NCI-H510A treated with DMSO at 0.1 percent for 48 hours (cell line): ENCODE measurements around the gene UMODL1.
A peak's percentile ranks its signal among the peaks of the same experiment; 100 is the strongest.
"Not testable (repeated sequence)": the region's sequence is repeated elsewhere in the genome, so short reads cannot be mapped to it uniquely, and the experiment has no call there.

Experiments used
- DNase-seq: peaks from one replicate; lab custom pipeline; 2025; lab: John Stamatoyannopoulos, UW

UMODL1 gene

DNA sequence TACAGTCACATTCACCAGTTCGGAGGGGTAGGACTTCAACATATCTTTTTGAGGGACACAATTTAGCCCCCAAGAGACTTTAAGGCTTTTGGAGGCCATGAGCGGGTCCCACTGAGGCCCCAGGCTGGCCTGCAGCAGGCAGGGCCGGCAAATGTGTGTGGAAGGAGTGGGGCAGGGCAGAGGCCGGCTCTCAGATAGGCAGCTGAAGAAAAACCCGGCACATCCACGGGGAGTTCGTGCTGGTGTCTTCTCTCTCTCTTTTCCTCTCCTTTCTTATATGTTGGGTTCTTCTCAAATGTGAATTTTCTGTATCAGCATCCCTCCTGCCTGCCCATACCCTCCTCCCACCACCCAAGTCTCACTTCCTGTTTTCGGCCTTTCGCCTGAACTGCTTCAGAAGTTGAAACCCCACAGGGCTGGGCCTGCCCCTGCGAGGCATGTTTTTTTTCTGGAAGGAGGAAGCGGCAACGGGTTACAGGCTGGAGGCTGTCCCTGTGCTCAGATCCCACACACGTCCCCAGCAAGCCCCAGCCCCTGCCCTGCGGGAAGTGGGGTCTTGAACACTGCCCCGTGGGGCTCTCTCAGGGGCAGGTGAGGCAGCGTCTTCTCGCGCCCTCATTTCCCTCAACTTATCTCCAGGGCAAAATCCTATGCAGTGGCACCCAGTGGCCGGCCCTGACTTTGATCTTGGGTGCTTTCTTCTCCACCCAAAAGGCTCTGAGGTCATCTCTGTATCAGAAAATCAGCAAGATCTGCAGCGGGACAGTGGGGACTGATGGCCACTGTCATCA is 9.7 kb upstream of the UMODL1 start:
- DNase-seq = no peak

DNA sequence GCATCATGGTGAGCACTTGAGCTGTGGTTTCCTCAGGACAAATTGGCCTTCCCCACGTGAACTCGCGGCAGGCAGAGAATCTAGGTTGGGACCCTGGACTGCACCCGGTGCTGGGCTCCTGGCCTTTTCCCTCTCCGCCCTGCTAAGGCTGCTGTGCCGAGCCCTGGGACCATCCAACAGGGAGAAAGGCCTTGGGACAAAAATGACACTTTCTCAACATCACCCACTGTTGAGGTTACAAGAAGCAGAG is 9.2 kb upstream of the UMODL1 start:
- no peak for DNase-seq

GRCh38 chr21:42062236-42063022 is 8.7 kb upstream of the UMODL1 start:
- DNase-seq = peak; percentile 45

DNA sequence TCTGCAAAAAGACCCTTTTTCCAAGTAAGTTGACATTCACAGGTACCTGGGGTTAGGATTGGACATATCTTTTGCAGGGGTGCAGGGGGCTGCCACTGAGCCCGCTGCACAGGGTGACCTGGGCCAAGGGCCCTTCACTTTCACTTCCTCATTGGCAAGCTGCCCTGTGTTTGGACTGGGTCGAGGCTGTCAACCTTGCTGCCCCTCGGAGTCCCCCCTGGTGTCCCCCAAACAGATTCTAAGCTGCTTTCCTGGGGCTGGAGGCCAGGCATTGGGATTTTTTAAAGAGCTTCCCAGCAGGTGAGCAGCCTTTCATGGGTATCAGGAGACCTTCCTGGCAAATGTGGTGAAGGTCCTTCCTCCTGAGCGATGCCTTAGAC is 7.9 kb upstream of the UMODL1 start:
- DNase-seq = peak; percentile 57

DNA sequence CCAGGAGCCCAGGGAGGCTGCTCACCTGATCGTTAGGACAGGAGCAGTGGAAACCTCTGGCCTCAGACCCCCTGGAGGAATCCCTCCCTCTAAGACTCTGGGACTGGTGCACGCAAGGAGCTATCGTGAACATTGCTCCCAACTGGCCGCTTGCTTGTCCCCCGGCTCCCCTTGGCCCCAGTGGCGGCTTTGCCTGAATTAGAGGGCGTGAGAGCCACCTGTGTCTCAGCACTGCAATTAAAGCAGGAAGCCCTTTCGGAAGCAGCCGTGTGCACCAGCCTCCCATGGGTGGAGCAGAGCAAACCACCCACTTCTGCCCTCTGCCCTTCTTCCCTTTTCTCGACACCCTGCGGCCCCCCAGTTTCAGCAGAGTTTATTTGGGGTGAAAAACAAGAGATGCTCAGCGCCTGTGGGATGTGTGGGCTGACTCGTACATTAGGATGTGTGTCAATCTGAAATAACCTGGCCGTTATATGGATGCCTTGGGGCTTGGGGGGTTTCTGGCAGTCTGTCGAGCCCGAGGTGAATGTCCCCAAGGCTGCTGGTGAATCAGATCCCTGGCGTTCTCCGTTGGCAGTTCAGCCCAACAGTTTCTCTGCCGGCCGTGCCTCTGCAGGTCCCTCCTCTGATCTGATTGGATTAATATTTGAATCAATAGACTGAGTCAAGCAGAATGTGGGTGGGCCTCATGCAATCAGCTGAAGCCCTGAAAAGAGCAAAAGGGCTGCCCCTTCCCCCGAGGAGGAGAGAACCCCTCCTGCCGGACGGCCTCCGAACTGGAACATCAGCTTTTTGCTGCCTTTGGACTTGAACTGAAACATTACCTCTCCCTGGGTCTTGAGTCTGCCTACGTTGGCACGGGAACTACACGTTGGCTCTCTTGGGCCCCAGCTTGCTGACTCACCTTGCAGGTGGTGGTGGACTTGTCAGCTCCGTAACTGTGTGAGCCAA is 7.3 kb upstream of the UMODL1 start:
- DNase-seq = peak; percentile 78

GRCh38 chr21:42066521-42066920 is 4.6 kb upstream of the UMODL1 start:
- no peak for DNase-seq

DNA sequence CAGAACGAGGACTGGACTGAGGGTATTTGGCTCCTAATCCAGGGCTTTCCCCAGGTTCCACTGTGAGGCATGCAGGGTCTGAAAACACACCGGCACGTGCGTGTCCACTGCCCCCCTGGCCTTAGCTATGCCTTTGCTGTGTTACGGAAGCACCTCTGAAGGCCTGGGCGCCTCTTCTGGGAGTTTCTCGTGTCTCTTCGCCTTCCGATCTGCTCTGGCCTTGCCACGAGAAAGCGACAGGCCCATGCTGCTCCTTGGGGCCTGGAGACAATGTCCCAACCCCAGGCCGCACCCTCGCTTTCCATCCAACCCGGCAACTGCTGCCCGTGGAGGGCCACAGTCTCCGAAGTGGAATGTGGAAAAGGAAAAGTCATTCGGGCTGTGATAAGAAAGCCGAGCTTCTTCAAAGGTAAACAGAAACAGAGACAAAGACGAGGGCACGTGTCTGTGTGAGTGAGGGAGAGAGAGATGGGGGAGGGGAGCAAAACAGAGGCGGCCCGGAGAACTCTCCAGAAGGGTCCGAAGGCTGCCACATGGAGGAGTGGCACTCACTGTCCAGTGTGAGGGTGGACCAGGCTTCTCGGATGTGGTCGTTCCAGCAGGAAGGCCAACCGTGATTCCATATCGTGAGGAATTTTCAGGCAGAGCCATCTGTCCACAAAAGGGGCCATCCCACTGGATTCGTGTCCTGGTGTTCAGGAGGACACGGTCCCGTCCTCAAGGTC is 3.4 kb upstream of the UMODL1 start:
- DNase-seq = no peak

DNA sequence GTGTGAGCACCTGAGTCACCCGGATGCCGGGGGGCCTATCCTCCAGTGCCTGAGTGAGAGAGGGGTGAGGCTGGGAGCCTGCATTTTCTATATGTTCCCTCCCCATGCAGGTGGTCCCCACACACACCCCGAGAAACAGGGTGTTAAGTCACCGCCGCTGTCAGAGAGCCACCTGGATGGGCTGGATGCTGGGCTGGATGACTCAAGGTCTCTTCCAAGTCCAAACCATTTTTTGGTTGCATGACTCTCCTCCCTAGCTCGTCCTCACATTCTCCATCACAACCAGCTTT is 2.9 kb upstream of the UMODL1 start:
- no peak for DNase-seq

- no peak for DNase-seq
Observed at GRCh38 chr21:42068592-42068991, 2.5 kb upstream of the UMODL1 start.

DNA sequence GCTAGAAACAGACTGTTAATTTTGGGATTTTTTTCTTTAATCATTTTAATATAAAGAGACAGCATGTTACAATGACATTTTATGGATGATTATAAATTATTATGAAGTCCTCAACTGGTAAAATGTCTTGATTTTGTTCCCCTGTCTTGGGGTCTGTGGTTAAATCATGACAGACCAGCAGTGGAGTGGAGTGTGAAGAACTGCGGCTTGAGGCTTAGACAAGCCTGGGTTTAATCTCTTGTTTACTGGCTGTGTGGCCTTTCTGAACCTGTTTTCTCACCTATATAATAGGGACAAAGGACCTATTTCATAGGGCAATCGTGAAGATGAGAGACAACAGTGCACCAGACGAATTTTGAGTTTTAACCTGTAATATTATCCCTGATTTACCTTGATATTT is 1.8 kb upstream of the UMODL1 start:
- DNase-seq = no peak

DNA sequence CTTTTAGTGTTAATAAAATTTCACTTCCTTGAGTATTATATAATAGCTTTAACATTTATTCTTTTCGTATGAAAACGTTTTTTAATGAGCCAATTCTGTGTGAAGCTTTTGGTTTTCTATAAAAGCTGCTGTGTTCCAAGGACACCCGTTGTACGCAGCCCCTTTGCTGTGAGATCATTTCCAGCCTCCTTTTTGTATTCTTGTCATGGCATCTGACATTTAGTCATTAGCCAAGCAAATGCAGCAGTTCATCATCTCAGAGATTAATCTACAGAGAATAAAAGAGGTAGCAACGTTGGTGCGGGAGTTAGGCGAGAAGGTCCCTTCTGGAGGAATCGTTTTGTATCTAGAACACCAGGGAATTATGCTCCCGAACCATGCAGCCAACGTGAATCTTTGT is 1.3 kb upstream of the UMODL1 start:
- DNase-seq = no peak

- peak; percentile 24 for DNase-seq
Observed at GRCh38 chr21:42073145-42074099, 2.3 kb downstream of the UMODL1 start.

- no peak for DNase-seq
Observed at GRCh38 chr21:42075686-42076471, 4.8 kb downstream of the UMODL1 start.

DNA sequence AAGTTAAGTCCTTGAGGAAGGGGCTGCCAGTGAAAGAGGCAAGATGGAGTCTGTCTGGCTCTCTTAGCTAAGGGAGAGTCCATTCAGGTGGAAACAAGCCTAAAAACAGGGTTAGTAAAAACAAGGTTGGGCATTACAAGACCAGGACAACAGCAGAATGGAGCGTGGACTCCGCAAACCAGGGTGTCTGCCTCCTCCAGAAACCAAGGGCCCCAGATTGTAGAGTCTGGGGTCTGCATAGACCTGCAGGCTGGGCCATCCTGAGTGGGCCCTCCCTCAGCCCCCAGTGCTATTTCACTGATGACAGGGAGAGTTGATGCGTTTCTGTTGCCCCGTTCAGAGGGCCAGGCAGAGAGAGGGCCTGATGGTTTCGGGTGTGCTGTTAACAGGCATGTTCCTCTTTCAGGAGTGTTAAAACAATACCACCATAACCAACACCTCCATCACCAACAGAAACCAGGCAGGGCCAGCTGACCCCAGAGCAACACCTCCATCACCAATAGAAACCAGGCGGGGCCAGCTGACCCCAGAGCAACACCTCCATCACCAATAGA is 6.6 kb downstream of the UMODL1 start:
- DNase-seq = not testable (repeated sequence)

DNA sequence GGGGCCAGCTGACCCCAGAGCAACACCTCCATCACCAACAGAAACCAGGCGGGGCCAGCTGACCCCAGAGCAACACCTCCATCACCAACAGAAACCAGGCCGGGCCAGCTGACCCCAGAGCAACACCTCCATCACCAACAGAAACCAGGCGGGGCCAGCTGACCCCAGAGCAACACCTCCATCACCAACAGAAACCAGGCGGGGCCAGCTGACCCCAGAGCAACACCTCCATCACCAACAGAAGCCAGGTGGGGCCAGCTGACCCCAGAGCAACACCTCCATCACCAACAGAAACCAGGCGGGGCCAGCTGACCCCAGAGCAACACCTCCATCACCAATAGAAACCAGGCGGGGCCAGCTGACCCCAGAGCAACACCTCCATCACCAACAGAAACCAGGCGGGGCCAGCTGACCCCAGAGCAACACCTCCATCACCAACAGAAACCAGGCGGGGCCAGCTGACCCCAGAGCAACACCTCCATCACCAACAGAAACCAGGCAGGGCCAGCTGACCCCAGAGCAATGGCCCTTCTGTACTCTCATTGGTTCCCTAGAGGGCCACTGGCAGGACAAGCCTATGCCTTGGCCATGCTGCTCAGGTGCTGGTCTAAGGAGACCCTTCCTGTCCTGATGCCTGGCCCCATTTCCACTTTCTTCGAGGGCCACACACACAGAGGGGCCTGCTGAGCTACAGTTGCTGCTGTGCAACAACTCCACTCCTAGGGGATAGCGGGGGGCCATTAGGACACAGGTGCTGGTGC is 7.3 kb downstream of the UMODL1 start:
- not testable (repeated sequence) for DNase-seq

GRCh38 chr21:42079008-42079938 is 8.2 kb downstream of the UMODL1 start:
- DNase-seq = no peak

DNA sequence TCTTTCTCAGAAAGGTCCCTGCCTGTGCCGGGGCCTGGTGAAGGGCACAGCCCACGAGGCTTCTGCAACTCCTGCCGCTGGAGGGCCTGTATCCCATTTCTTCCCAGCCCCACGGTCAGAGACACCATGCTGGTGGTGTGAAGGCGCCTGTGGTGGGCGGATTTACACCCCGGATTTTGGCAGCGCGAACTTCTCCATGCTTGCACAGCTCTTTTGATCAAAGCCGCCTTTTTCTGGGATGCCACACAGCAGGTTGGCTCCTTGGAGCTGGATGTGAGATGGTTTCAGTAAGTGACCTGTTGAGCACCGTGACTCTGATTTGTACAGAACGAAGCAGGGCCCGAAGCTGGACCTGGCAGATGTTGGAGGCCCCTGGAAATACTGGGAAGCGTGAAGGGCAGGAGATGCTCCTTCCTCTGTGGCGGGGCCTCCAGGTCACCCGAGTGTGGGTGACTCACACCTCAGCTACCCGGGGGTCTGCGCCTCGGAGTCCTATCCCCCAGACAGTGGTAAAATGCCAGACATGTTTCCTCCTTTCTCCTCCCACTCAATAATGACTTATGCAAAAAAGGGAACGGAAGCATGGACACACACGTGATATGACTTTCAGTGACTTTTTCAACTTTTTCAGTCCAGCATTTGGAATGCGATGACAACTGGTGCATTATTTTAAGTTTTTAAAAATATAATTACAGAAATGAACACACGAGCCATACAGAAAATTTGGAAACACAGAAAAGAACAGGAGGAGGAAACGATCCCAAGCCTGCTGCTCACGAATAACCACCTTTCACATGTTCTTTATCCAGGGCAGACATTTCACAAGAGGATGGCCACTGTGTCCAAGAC is 9.0 kb downstream of the UMODL1 start:
- DNase-seq = no peak
